Endothelial cell of umbilical vein (primary cell): ENCODE results near the gene SPATS1. TPM values are rescaled to one million over a fixed set of nuclear protein-coding genes. Genes with fewer than 3 reads are reported as not detected.

Source experiments
- BruUV-seq: library from RNA; stranded (reverse); fragments of 400-500 nt; replicated peaks from 2 replicates; lab custom pipeline; 2021; lab: Mats Ljungman, UMichigan
- CTCF ChIA-PET: fragments of 300-600, 350-600 bp; sonication (Branson Sonifier 250); formaldehyde crosslinking; loops from one replicate; lab custom pipeline; 2021; ENCODE audit warnings: antibody characterized with exemption, inconsistent platforms; lab: Charles Lee
- POLR2A ChIA-PET: fragments of 300-600, 350-600 bp; sonication (Branson Sonifier 250); formaldehyde crosslinking; loops from one replicate; lab custom pipeline; 2021; ENCODE audit warnings: antibody characterized with exemption, inconsistent platforms; lab: Charles Lee
- DNase-seq: peaks from one replicate; pipeline ENCODE4 v3.0.0-alpha.2; 2011; ENCODE audit warnings: low read depth, low spot score
- FAIRE-seq: peaks from 2 replicates; lab custom pipeline; 2011; peaks lifted over from hg19 to GRCh38; lab: Jason Lieb, UNC
- H2AFZ ChIP-seq: 2 replicates; pipeline ENCODE4 v1.6.0; 2012; ENCODE audit warnings: low read depth, low read length, control low read depth, inconsistent platforms
- H3K27ac ChIP-seq: 2 replicates; pipeline ENCODE4 v1.5.1; 2011; ENCODE audit warnings: low read depth, mild to moderate bottlenecking, control low read depth, low read length, moderate library complexity; ENCODE audit not compliant: insufficient read depth
- H3K27me3 ChIP-seq, 2 experiments: 2 replicates each; pipeline versions ENCODE4 v1.6.0 to v1.6.1; 2011; ENCODE audit warnings: low read length in 2 of 2, mixed read lengths in 1 of 2; ENCODE audit not compliant: control insufficient read depth in 2 of 2, insufficient read depth in 2 of 2
- H3K36me3 ChIP-seq, 2 experiments: 2 replicates in 1 of 2; 3 replicates in 1 of 2; pipeline ENCODE4 v1.5.1; 2011; ENCODE audit warnings: low read length in 2 of 2, mild to moderate bottlenecking in 1 of 2, moderate library complexity in 1 of 2; ENCODE audit not compliant: control insufficient read depth in 2 of 2, insufficient read depth in 2 of 2; ENCODE audit errors: extremely low read depth in 1 of 2
- H3K4me1 ChIP-seq: 3 replicates; pipeline ENCODE4 v1.5.1; 2011; ENCODE audit warnings: mild to moderate bottlenecking, low read length; ENCODE audit not compliant: control insufficient read depth, insufficient read depth; ENCODE audit errors: extremely low read depth
- H3K4me2 ChIP-seq: 2 replicates; pipeline ENCODE4 v1.6.1; 2011; ENCODE audit warnings: low read length, control low read depth, mixed read lengths; ENCODE audit not compliant: insufficient read depth
- H3K4me3 ChIP-seq, 3 experiments: fragments of 200-600 bp in 1 of 3; sonication (generic), shearing (Covaris generic) in 1 of 3; replicated peaks in 1 of 3; 2 replicates each; pipeline ENCODE4 v1.5.1; 2011 to 2016; ENCODE audit warnings: control low read depth in 3 of 3, low read length in 3 of 3, mild to moderate bottlenecking in 2 of 3, inconsistent platforms in 1 of 3, low read depth in 1 of 3, moderate library complexity in 1 of 3; ENCODE audit not compliant: insufficient read depth in 1 of 3
- H3K79me2 ChIP-seq: 2 replicates; pipeline ENCODE4 v1.6.0; 2012; ENCODE audit warnings: low read length, inconsistent platforms; ENCODE audit not compliant: control insufficient read depth, insufficient read depth
- H3K9ac ChIP-seq: replicated peaks from 2 replicates; pipeline ENCODE3; 2011; ENCODE audit warnings: low read length, control low read depth; ENCODE audit not compliant: insufficient read depth; ENCODE audit errors: extremely low read depth
- H3K9me1 ChIP-seq: replicated peaks from 3 replicates; pipeline ENCODE4 v1.6.0; 2011; ENCODE audit warnings: mild to moderate bottlenecking, low read length; ENCODE audit not compliant: control insufficient read depth, insufficient read depth; ENCODE audit errors: extremely low read depth
- H3K9me3 ChIP-seq: replicated peaks from 2 replicates; pipeline ENCODE4 v1.5.1; 2012; ENCODE audit warnings: low read length, inconsistent platforms; ENCODE audit not compliant: control insufficient read depth, insufficient read depth
- H4K20me1 ChIP-seq: replicated peaks from 2 replicates; pipeline ENCODE3; 2011; ENCODE audit warnings: mild to moderate bottlenecking, low read length; ENCODE audit not compliant: control insufficient read depth, insufficient read depth; ENCODE audit errors: extremely low read depth
- CTCF ChIP-seq, 2 donors: IDR thresholded peaks; 1 replicate in 1 of 2; 2 replicates in 1 of 2; pipeline ENCODE4 v1.5.1; 2011; ENCODE audit warnings: low read length in 2 of 2, mild to moderate bottlenecking in 2 of 2, moderate library complexity in 2 of 2, control low read depth in 1 of 2, inconsistent platforms in 1 of 2, low read depth in 1 of 2; ENCODE audit not compliant: insufficient read depth in 1 of 2; ENCODE audit errors: extremely low read depth in 1 of 2
- EZH2 ChIP-seq: IDR thresholded peaks from 2 replicates; pipeline ENCODE4 v1.6.1; 2012; ENCODE audit warnings: borderline replicate concordance, low read depth, mild to moderate bottlenecking, moderate library complexity, low read length, inconsistent platforms; ENCODE audit not compliant: severe bottlenecking
- FOS ChIP-seq: IDR thresholded peaks from 2 replicates; pipeline ENCODE4 v1.6.1; 2011; ENCODE audit warnings: mild to moderate bottlenecking, low read length, moderate library complexity, borderline replicate concordance; ENCODE audit not compliant: insufficient read depth
- GATA2 ChIP-seq: IDR thresholded peaks from 2 replicates; pipeline ENCODE4 v1.7.0; 2011; ENCODE audit warnings: low read depth, mild to moderate bottlenecking, moderate library complexity, mixed read lengths, low read length; ENCODE audit not compliant: insufficient read length, insufficient read depth
- JUN ChIP-seq: IDR thresholded peaks from 2 replicates; pipeline ENCODE4 v1.6.1; 2011; ENCODE audit warnings: borderline replicate concordance, low read depth; ENCODE audit not compliant: insufficient read length, insufficient read depth
- MYC ChIP-seq: IDR thresholded peaks from one replicate; pipeline ENCODE4 v1.6.1; 2011; ENCODE audit warnings: mild to moderate bottlenecking, low read depth, low read length
- POLR2A ChIP-seq: IDR thresholded peaks from 2 replicates; pipeline ENCODE4 v1.6.1; 2012; ENCODE audit warnings: low read depth, mild to moderate bottlenecking, control low read depth, low read length
- POLR2AphosphoS5 ChIP-seq: IDR thresholded peaks from 2 replicates; pipeline ENCODE4 v1.6.1; 2012; ENCODE audit warnings: low read depth, mild to moderate bottlenecking, control low read depth, low read length, moderate library complexity; ENCODE audit not compliant: insufficient read depth
- dilution Hi-C: fragments of 300-500 bp; cut with MboI; formaldehyde crosslinking; loops from one replicate; pipeline ENCODE4 v1.15.0; 2019; ENCODE audit warnings: low sequenced_read_pairs; ENCODE audit not compliant: extremely low pct_ligation_motif_present
- intact Hi-C: fragments of 100-400 bp; cut with micrococcal nuclease; formaldehyde crosslinking; loops from one replicate; pipeline ENCODE4 v1.10.0; 2022
- polyA plus RNA-seq, 4 experiments: library from polyadenylated mRNA; depleted of rRNA in 3 of 4; stranded (reverse) in 3 of 4; unstranded in 1 of 4; fragments of >200 nt; gene quantifications; 2 replicates each; pipeline versions ENCODE4 v1.2.1 to v1.2.3, GENCODE V29; 2011 to 2012; ENCODE audit warnings: missing spikeins in 1 of 4
- total RNA-seq: library from RNA; stranded (reverse); gene quantifications from 2 replicates; pipeline ENCODE4 v1.2.3, GENCODE V29; 2021
- TF ChIP-seq, protein P1 (sequence below): IDR thresholded peaks from 2 replicates; pipeline ENCODE4 v1.6.1; 2011; ENCODE audit not compliant: insufficient read depth, insufficient read length

SPATS1 gene
- total and polyA plus RNA-seq, 2 donors (not counting 3 experiments of a cell fraction or from before 2014, with no cell fraction given), result not detected

DNA sequence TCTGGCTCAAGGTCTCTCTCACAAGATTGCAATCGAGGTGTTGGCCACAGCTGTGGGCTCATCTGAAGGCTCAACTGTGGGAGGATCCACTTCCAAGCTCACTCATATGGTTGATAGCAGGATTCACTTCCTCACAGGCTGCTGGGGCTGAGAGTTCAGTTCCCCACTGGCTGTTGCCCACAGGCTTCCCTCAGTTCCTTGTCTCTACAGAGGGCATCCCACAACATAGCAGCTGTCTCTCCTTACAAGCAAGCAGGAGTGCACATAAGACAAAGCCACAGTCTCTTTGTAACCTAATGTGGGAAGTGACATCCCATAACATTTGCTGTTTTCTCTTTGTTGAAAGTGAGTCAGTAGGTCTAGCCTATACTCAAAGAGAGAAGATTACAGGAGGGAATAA is 14.0 kb downstream of the SPATS1 start:
- Histone ChIP-seq H3K79me2 (no peaks in the 10 kb centered on the region), H3K4me1 (no peaks in the 10 kb centered on the region), H3K9me1 (no peaks in the 10 kb centered on the region), H3K9me3 (no peaks in the 10 kb centered on the region), H3K9ac (no peak overlapping the region), H2AFZ (no peak overlapping the region), H3K4me3 (no peak overlapping the region), H3K4me2 (no peak overlapping the region), H3K27ac (no peak overlapping the region), H3K36me3 (no peaks in the 10 kb centered on the region), H3K27me3 (peaks cover 11% of the 10 kb centered on the region in 2 experiments), H4K20me1 (no peaks in the 10 kb centered on the region)
- no peak for DNase-seq
- no TSS peak for BruUV-seq
- ChIA-PET CTCF (no interaction called here), POLR2A (no interaction called here)
- no peak for FAIRE-seq
- dilution Hi-C loops (no loop called here), intact Hi-C loops (no loop called here)
- no peak for TF ChIP-seq EZH2
- no peak for TF ChIP-seq FOS
- TF ChIP-seq, protein P1, sequence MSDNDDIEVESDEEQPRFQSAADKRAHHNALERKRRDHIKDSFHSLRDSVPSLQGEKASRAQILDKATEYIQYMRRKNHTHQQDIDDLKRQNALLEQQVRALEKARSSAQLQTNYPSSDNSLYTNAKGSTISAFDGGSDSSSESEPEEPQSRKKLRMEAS, result no peak
- TF ChIP-seq POLR2AphosphoS5, result no peak
- TF ChIP-seq MYC, result no peak
- no peak for TF ChIP-seq POLR2A
- TF ChIP-seq CTCF (IDR thresholded peaks at IDR 0.05; ENCODE audit: extremely low read depth in 1 of 2, insufficient read depth in 1 of 2, low read depth in 1 of 2, low read length in 2 of 2), result no peak
- TF ChIP-seq GATA2, result no peak
- no peak for TF ChIP-seq JUN
